ENCODE measurements around the gene SULT1A2.
"Not testable (repeated sequence)": the region's sequence is repeated elsewhere in the genome, so short reads cannot be mapped to it uniquely, and the experiment has no call there.

- TF ChIP-seq POLR2A, EP300 (IDR thresholded peaks at IDR 0.05): not testable (repeated sequence)
These were observed 12.2 kb upstream of the SULT1A2 start for GRCh38 chr16:28608867-28609596.

Measured in tibial nerve (tissue), 3 donors.